Activated naive CD8-positive, alpha-beta T cell (primary cell): ENCODE data around the gene E2F4.

Source experiments
- H3K27ac Mint-ChIP-seq: one replicate; pipeline ENCODE4 v1.8.0; 2021; ENCODE audit warnings: mixed read lengths
- H3K27me3 Mint-ChIP-seq: one replicate; pipeline ENCODE4 v1.8.0; 2021; ENCODE audit warnings: mixed read lengths
- H3K36me3 Mint-ChIP-seq: one replicate; pipeline ENCODE4 v1.8.0; 2021; ENCODE audit warnings: mixed read lengths
- H3K4me1 Mint-ChIP-seq: one replicate; pipeline ENCODE4 v1.8.0; 2021; ENCODE audit warnings: low read depth, mixed read lengths
- H3K4me3 Mint-ChIP-seq: one replicate; pipeline ENCODE4 v1.8.0; 2021; ENCODE audit warnings: mild to moderate bottlenecking, mixed read lengths
- H3K9me3 Mint-ChIP-seq: one replicate; pipeline ENCODE4 v1.8.0; 2021; ENCODE audit warnings: low read depth, mixed read lengths

Gene E2F4

GRCh38 chr16:67177743-67178699 lies 13.9 kb upstream of the E2F4 start:
- peak overlapping the region; percentile 54 for H3K4me3 Mint-ChIP-seq
- H3K4me1 Mint-ChIP-seq = peaks cover 19% of the 10 kb centered on the region
- H3K9me3 Mint-ChIP-seq = no peaks in the 10 kb centered on the region
- no peak overlapping the region for H3K27ac Mint-ChIP-seq
- H3K36me3 Mint-ChIP-seq = peaks cover 2% of the 10 kb centered on the region
- H3K27me3 Mint-ChIP-seq = peaks cover 25% of the 10 kb centered on the region

DNA sequence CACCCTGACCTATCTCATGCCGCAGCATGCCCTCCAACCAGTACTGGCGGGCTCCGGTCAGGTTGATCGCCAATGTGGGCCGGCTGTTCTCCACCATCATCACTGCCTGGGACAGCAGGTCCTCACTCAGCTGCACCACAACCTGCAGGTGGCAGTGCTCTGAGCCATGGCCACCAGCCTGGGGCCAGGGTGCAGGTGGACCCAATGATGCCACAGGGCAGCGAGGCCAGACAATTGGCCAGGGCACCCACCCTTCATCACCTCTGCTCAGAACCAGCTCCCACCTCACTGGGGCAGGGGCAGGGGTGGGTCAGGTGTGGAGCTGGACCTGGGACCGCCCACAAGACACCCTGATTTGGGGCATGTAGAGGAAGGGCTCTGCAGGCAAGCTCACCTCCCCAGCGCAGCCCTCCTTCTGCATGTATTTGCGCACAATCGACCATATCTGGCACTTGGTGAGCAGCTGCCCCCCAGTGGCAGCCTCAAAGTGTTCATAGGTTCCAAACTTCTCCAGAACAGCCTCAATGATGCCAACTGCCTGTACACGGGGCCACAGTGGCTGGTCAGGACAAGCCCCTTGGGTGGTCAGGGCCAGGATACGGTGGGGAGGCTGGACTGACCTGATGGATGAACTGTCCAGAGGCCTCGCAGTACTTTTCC lies 12.4 kb upstream of the E2F4 start:
- Mint-ChIP-seq H3K4me1 (peaks cover 9% of the 10 kb centered on the region), H3K4me3 (no peak overlapping the region), H3K27me3 (peaks cover 17% of the 10 kb centered on the region), H3K36me3 (peaks cover 2% of the 10 kb centered on the region), H3K9me3 (no peaks in the 10 kb centered on the region), H3K27ac (no peak overlapping the region)

DNA sequence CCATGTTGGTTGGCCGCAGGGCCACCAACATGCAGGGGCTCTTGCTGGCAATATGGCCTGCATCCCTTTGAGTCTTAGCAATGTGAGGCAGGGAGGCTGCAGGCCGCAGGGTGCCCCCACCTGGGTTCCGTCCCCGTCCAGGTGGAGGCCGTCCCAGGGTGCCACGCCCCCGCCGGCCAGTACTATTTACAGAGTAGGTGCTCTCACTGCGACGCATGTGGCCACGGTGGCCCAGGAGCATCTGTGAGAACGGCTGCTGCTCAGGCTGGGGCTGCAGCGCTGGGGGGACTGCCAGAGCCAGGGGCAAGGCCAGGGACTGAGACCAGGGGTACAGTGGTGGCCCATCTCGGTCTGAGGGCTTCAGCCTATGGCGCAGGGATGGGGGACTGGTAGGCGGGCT lies 11.8 kb upstream of the E2F4 start:
- no peaks in the 10 kb centered on the region for H3K9me3 Mint-ChIP-seq
- no peak overlapping the region for H3K4me3 Mint-ChIP-seq
- peaks cover 11% of the 10 kb centered on the region for H3K4me1 Mint-ChIP-seq
- H3K27me3 Mint-ChIP-seq = peaks cover 17% of the 10 kb centered on the region
- peaks cover 2% of the 10 kb centered on the region for H3K36me3 Mint-ChIP-seq
- no peak overlapping the region for H3K27ac Mint-ChIP-seq

- H3K36me3 Mint-ChIP-seq = peaks cover 2% of the 10 kb centered on the region
- no peaks in the 10 kb centered on the region for H3K9me3 Mint-ChIP-seq
- peaks cover 16% of the 10 kb centered on the region for H3K4me1 Mint-ChIP-seq
- H3K27ac Mint-ChIP-seq = no peak overlapping the region
- H3K27me3 Mint-ChIP-seq = peaks cover 16% of the 10 kb centered on the region
- H3K4me3 Mint-ChIP-seq = no peak overlapping the region
Observed at GRCh38 chr16:67181346-67181745, 10.6 kb upstream of the E2F4 start.

- no peaks in the 10 kb centered on the region for H3K9me3 Mint-ChIP-seq
- H3K4me1 Mint-ChIP-seq = peaks cover 16% of the 10 kb centered on the region
- H3K4me3 Mint-ChIP-seq = no peak overlapping the region
- peaks cover 2% of the 10 kb centered on the region for H3K36me3 Mint-ChIP-seq
- H3K27ac Mint-ChIP-seq = no peak overlapping the region
- peaks cover 10% of the 10 kb centered on the region for H3K27me3 Mint-ChIP-seq
Observed at GRCh38 chr16:67182288-67182687, 9.7 kb upstream of the E2F4 start.

- Mint-ChIP-seq H3K36me3 (peaks cover 2% of the 10 kb centered on the region), H3K27me3 (peaks cover 6% of the 10 kb centered on the region), H3K27ac (no peak overlapping the region), H3K4me3 (no peak overlapping the region), H3K4me1 (peaks cover 13% of the 10 kb centered on the region), H3K9me3 (no peaks in the 10 kb centered on the region)
Observed at GRCh38 chr16:67183284-67183626, 8.7 kb upstream of the E2F4 start.

- H3K9me3 Mint-ChIP-seq = no peaks in the 10 kb centered on the region
- H3K27me3 Mint-ChIP-seq = peaks cover 3% of the 10 kb centered on the region
- H3K27ac Mint-ChIP-seq = no peak within 1 kb of the TSS
- peak within 1 kb of the TSS; percentile 90 for H3K4me3 Mint-ChIP-seq
- H3K4me1 Mint-ChIP-seq = peaks cover 10% of the 10 kb centered on the region
- H3K36me3 Mint-ChIP-seq = peaks cover 2% of the 10 kb centered on the region
Observed at GRCh38 chr16:67183627-67184452, 8.1 kb upstream of the E2F4 start, which contains the start of gene MATCAP1. Gene MATCAP1 (minus strand): TSS chr16:67183963. CDS start chr16:67180610, 3,353 bp downstream.

DNA sequence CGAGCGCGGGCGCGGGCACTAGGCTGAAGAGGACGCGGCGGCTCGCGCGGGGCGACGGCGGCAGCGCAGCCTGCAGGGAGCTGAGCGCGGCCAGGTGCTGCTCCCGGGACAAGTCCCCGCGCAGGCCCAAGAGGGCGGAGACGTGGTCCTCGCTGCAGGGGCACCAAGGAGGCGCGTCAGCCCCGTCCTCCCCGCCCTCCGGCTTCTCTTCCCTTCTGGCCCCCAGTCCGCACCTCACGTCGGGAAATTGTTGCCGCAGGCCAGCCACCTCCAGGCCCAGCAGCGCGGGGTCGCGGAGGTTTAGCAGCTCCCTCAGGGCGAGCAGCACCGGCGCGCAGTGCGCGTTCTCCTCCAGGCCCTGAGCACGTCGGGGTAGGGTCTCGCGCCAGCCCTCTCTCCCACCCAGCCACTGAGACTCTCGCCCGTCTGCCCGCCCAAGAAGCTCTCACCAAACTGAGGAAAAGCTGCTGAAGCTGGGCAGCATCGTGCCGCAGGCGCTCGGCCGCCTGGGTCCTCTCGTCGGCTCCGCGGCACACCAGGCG lies 7.4 kb upstream of the E2F4 start:
- no peaks in the 10 kb centered on the region for H3K9me3 Mint-ChIP-seq
- H3K27ac Mint-ChIP-seq = no peak overlapping the region
- no peaks in the 10 kb centered on the region for H3K36me3 Mint-ChIP-seq
- H3K4me1 Mint-ChIP-seq = peaks cover 10% of the 10 kb centered on the region
- peak overlapping the region; percentile 90 for H3K4me3 Mint-ChIP-seq
- H3K27me3 Mint-ChIP-seq = peaks cover 1% of the 10 kb centered on the region

- no peak overlapping the region for H3K27ac Mint-ChIP-seq
- H3K36me3 Mint-ChIP-seq = no peaks in the 10 kb centered on the region
- peaks cover 10% of the 10 kb centered on the region for H3K4me1 Mint-ChIP-seq
- H3K9me3 Mint-ChIP-seq = no peaks in the 10 kb centered on the region
- H3K27me3 Mint-ChIP-seq = peaks cover 1% of the 10 kb centered on the region
- peak overlapping the region; percentile 90 for H3K4me3 Mint-ChIP-seq
Observed at GRCh38 chr16:67184995-67185650, 6.8 kb upstream of the E2F4 start.

DNA sequence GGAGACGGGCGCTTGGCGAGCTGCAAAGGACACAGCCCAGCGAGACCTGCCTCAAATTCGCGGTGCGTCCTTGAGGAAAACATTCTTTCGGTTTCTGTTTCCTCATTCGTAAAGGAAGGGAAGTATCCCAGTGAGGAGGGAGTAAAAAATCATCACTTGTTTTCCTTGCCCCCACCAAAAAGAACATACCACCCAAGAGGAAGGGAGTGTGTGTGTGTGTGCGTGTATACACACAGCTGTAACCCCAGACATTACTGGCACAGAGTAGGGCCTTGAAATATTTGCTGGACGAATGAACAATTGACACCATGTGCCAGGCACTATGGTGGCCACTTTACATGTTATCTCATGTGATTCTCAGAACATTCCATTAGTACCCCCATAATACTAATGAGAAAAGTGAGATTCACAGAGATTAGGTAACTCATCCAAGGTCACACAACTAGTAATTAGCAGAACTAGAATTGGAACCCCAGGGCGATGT lies 6.3 kb upstream of the E2F4 start:
- peak overlapping the region; percentile 90 for H3K4me3 Mint-ChIP-seq
- peaks cover 10% of the 10 kb centered on the region for H3K4me1 Mint-ChIP-seq
- H3K36me3 Mint-ChIP-seq = no peaks in the 10 kb centered on the region
- peaks cover 1% of the 10 kb centered on the region for H3K27me3 Mint-ChIP-seq
- H3K27ac Mint-ChIP-seq = no peak overlapping the region
- H3K9me3 Mint-ChIP-seq = no peaks in the 10 kb centered on the region

GRCh38 chr16:67186550-67186950 lies 5.4 kb upstream of the E2F4 start:
- H3K36me3 Mint-ChIP-seq = no peaks in the 10 kb centered on the region
- H3K27me3 Mint-ChIP-seq = peaks cover 1% of the 10 kb centered on the region
- no peaks in the 10 kb centered on the region for H3K9me3 Mint-ChIP-seq
- H3K4me3 Mint-ChIP-seq = no peak overlapping the region
- H3K27ac Mint-ChIP-seq = no peak overlapping the region
- H3K4me1 Mint-ChIP-seq = peaks cover 13% of the 10 kb centered on the region

GRCh38 chr16:67187175-67187890 lies 4.6 kb upstream of the E2F4 start:
- H3K4me1 Mint-ChIP-seq = peaks cover 17% of the 10 kb centered on the region
- no peaks in the 10 kb centered on the region for H3K36me3 Mint-ChIP-seq
- no peak overlapping the region for H3K4me3 Mint-ChIP-seq
- H3K27ac Mint-ChIP-seq = no peak overlapping the region
- peaks cover 1% of the 10 kb centered on the region for H3K27me3 Mint-ChIP-seq
- H3K9me3 Mint-ChIP-seq = no peaks in the 10 kb centered on the region

- H3K4me1 Mint-ChIP-seq = peaks cover 24% of the 10 kb centered on the region
- H3K27me3 Mint-ChIP-seq = peaks cover 1% of the 10 kb centered on the region
- H3K9me3 Mint-ChIP-seq = no peaks in the 10 kb centered on the region
- H3K27ac Mint-ChIP-seq = no peak overlapping the region
- no peak overlapping the region for H3K4me3 Mint-ChIP-seq
- no peaks in the 10 kb centered on the region for H3K36me3 Mint-ChIP-seq
Observed at GRCh38 chr16:67188323-67188722, 3.6 kb upstream of the E2F4 start.
